Ishikawa (cell line): Measurements from ENCODE around the gene EXOC4.

ENCODE experiments used
- CEBPB ChIP-seq: IDR thresholded peaks from 2 replicates; pipeline ENCODE4 v1.6.1; 2012
- CREB1 ChIP-seq: IDR thresholded peaks from 2 replicates; pipeline ENCODE4 v1.6.1; 2012; ENCODE audit warnings: low read depth
- EGR1 ChIP-seq: IDR thresholded peaks from 2 replicates; pipeline ENCODE4 v1.6.1; 2012
- EP300 ChIP-seq: IDR thresholded peaks from 2 replicates; pipeline ENCODE4 v1.6.1; 2012; ENCODE audit warnings: borderline replicate concordance
- FOXM1 ChIP-seq: IDR thresholded peaks from 2 replicates; pipeline ENCODE4 v1.6.1; 2012; ENCODE audit warnings: low read depth, borderline replicate concordance
- MAX ChIP-seq: IDR thresholded peaks from 2 replicates; pipeline ENCODE4 v1.6.1; 2012
- NFIC ChIP-seq: IDR thresholded peaks from 2 replicates; pipeline ENCODE4 v1.6.1; 2012
- RAD21 ChIP-seq: IDR thresholded peaks from 2 replicates; pipeline ENCODE4 v1.6.1; 2012; ENCODE audit warnings: low read depth
- REST ChIP-seq: IDR thresholded peaks from 2 replicates; pipeline ENCODE4 v1.6.1; 2012; ENCODE audit warnings: low read depth, mild to moderate bottlenecking
- TAF1 ChIP-seq: IDR thresholded peaks from 2 replicates; pipeline ENCODE4 v1.6.1; 2012; ENCODE audit warnings: low read depth, mild to moderate bottlenecking
- TCF12 ChIP-seq: IDR thresholded peaks from 2 replicates; pipeline ENCODE4 v1.6.1; 2012; ENCODE audit warnings: low read depth
- TEAD4 ChIP-seq: IDR thresholded peaks from 2 replicates; pipeline ENCODE4 v1.6.1; 2012
- USF1 ChIP-seq: IDR thresholded peaks from 2 replicates; pipeline ENCODE4 v1.6.1; 2012
- YY1 ChIP-seq: IDR thresholded peaks from 2 replicates; pipeline ENCODE4 v1.6.1; 2012; ENCODE audit warnings: low read depth
- ZBTB7A ChIP-seq: IDR thresholded peaks from 2 replicates; pipeline ENCODE4 v1.6.1; 2012; ENCODE audit warnings: low read depth

The EXOC4 gene

GRCh38 chr7:133746305-133746704, 493.4 kb downstream of the EXOC4 start:
- TF ChIP-seq RAD21 (no peak), YY1 (no peak), TEAD4 (no peak), NFIC (no peak), CREB1 (no peak), REST (no peak), TCF12 (no peak), TAF1 (no peak), USF1 (no peak), EP300 (no peak), MAX (no peak), CEBPB (no peak), EGR1 (no peak), FOXM1 (no peak), ZBTB7A (no peak)

GRCh38 chr7:133746847-133747246, 494.0 kb downstream of the EXOC4 start:
- TF ChIP-seq EGR1 (no peak), TEAD4 (peak; percentile 32; the same call in 1 of the 2 replicates), NFIC (no peak)

GRCh38 chr7:133748443-133749407, 495.8 kb downstream of the EXOC4 start:
- TF ChIP-seq NFIC, result no peak
- TF ChIP-seq USF1, result no peak
- no peak for TF ChIP-seq TCF12
- TF ChIP-seq REST, result no peak
- TF ChIP-seq CREB1, result no peak
- TF ChIP-seq CEBPB, result no peak
- no peak for TF ChIP-seq EP300
- TF ChIP-seq YY1, result no peak
- no peak for TF ChIP-seq TAF1
- TF ChIP-seq TEAD4, result no peak

- TF ChIP-seq NFIC, result no peak
- TF ChIP-seq USF1, result no peak
- TF ChIP-seq ZBTB7A, result no peak
- no peak for TF ChIP-seq TCF12
- TF ChIP-seq EGR1, result no peak
- TF ChIP-seq CEBPB, result no peak
- no peak for TF ChIP-seq EP300
- no peak for TF ChIP-seq MAX
- no peak for TF ChIP-seq FOXM1
- no peak for TF ChIP-seq TEAD4
- TF ChIP-seq TAF1, result no peak
These were observed 497.4 kb downstream of the EXOC4 start for GRCh38 chr7:133750287-133750686.

GRCh38 chr7:133751079-133751478, 498.2 kb downstream of the EXOC4 start:
- no peak for TF ChIP-seq EP300
- TF ChIP-seq ZBTB7A, result no peak
- no peak for TF ChIP-seq TEAD4
- TF ChIP-seq USF1, result no peak
- no peak for TF ChIP-seq MAX
- no peak for TF ChIP-seq REST
- no peak for TF ChIP-seq RAD21
- no peak for TF ChIP-seq FOXM1
- no peak for TF ChIP-seq NFIC
- TF ChIP-seq TAF1, result no peak
